SK-N-SH (cell line): ENCODE measurements around the gene IL16. TPM values are rescaled to one million over a fixed set of nuclear protein-coding genes. Genes with fewer than 3 reads are reported as not detected.

ENCODE experiments used
- CTCF ChIA-PET: fragments of 300-600, 350-600 bp; formaldehyde crosslinking; extraction: SDS; loops from one replicate; lab custom pipeline; 2021; lab: Yijun Ruan, JAX
- POLR2A ChIA-PET: fragments of 350-600 bp; sonication (Branson Sonifier 250); formaldehyde crosslinking; extraction: SDS; loops from one replicate; lab custom pipeline; 2020; ENCODE audit warnings: antibody characterized with exemption, inconsistent platforms; lab: Yijun Ruan, JAX
- DNase-seq: peaks from one replicate; pipeline ENCODE4 v3.0.0; 2012
- H2AFZ ChIP-seq: fragments of 200-600 bp; sonication (generic); 2 replicates; pipeline ENCODE4 v1.8.1; 2016; ENCODE audit warnings: antibody characterized with exemption, mild to moderate bottlenecking, low read depth
- H3F3A ChIP-seq: fragments of 200-600 bp; sonication (generic); replicated peaks from 2 replicates; pipeline ENCODE3; 2016; ENCODE audit warnings: antibody characterized with exemption, mild to moderate bottlenecking; ENCODE audit not compliant: insufficient read depth
- H3K27ac ChIP-seq, 2 experiments: fragments of 200-500 bp in 1 of 2; fragments of 200-600 bp in 1 of 2; sonication (Bioruptor generic) in 1 of 2; sonication (generic), shearing (Covaris generic) in 1 of 2; 2 replicates each; pipeline versions ENCODE4 v1.5.1 to v1.6.1; 2014 to 2016; ENCODE audit warnings: low read depth in 2 of 2, inconsistent platforms in 1 of 2, low read length in 1 of 2, mild to moderate bottlenecking in 1 of 2, mixed read lengths in 1 of 2
- H3K27me3 ChIP-seq: fragments of 200-600 bp; sonication (generic), shearing (Covaris generic); 2 replicates; pipeline ENCODE4 v1.6.1; 2016; ENCODE audit warnings: mixed run types; ENCODE audit not compliant: insufficient read depth
- H3K36me3 ChIP-seq, 2 experiments: fragments of 200-500 bp in 1 of 2; fragments of 200-600 bp in 1 of 2; sonication (Bioruptor generic) in 1 of 2; sonication (generic) in 1 of 2; replicated peaks in 1 of 2; 2 replicates each; pipeline versions ENCODE3 to v1.5.1; 2014 to 2016; ENCODE audit warnings: low read length in 1 of 2, mild to moderate bottlenecking in 1 of 2; ENCODE audit not compliant: insufficient read depth in 2 of 2, control insufficient read depth in 1 of 2
- H3K4me1 ChIP-seq, 2 experiments: fragments of 200-500 bp in 1 of 2; fragments of 200-600 bp in 1 of 2; sonication (Bioruptor generic) in 1 of 2; sonication (generic), shearing (Covaris generic) in 1 of 2; 2 replicates each; pipeline versions ENCODE4 v1.5.1 to v1.6.1; 2014 to 2016; ENCODE audit warnings: low read depth in 1 of 2, low read length in 1 of 2, mixed run types in 1 of 2; ENCODE audit not compliant: insufficient read depth in 2 of 2, control insufficient read depth in 1 of 2
- H3K4me2 ChIP-seq: fragments of 200-600 bp; sonication (generic), shearing (Covaris generic); 2 replicates; pipeline ENCODE4 v1.6.1; 2017; ENCODE audit warnings: mixed run types
- H3K4me3 ChIP-seq, 2 experiments: fragments of 200-500 bp in 1 of 2; fragments of 200-600 bp in 1 of 2; sonication (Bioruptor generic) in 1 of 2; sonication (generic), shearing (Covaris generic) in 1 of 2; 2 replicates each; pipeline versions ENCODE4 v1.5.1 to v1.8.1; 2014 to 2016; ENCODE audit warnings: low read depth in 2 of 2, inconsistent platforms in 1 of 2, low read length in 1 of 2, mild to moderate bottlenecking in 1 of 2, mixed read lengths in 1 of 2, moderate library complexity in 1 of 2
- H3K79me2 ChIP-seq: fragments of 200-600 bp; sonication (generic); 2 replicates; pipeline ENCODE4 v1.8.1; 2017; ENCODE audit warnings: mild to moderate bottlenecking; ENCODE audit not compliant: insufficient read depth
- H3K9ac ChIP-seq: fragments of 200-600 bp; sonication (generic); 2 replicates; pipeline ENCODE4 v1.6.1; 2017; ENCODE audit warnings: mixed run types
- H3K9me2 ChIP-seq: fragments of 200-600 bp; sonication (generic); 2 replicates; pipeline ENCODE4 v1.6.1; 2017; ENCODE audit warnings: mixed run types
- H3K9me3 ChIP-seq: fragments of 200-600 bp; sonication (generic); 2 replicates; pipeline ENCODE4 v1.6.1; 2017; ENCODE audit warnings: mixed run types, mild to moderate bottlenecking, moderate library complexity
- H4K20me1 ChIP-seq: fragments of 200-600 bp; sonication (generic); 2 replicates; pipeline ENCODE4 v1.6.1; 2017; ENCODE audit warnings: mild to moderate bottlenecking, mixed run types; ENCODE audit not compliant: insufficient read depth
- CHD2 ChIP-seq: fragments of 150-350 bp; IDR thresholded peaks from 2 replicates; pipeline ENCODE4 v1.6.1; 2018; ENCODE audit warnings: low read length; ENCODE audit not compliant: partially characterized antibody
- CTCF ChIP-seq: fragments of 200-600 bp; sonication (generic); IDR thresholded peaks from 2 replicates; pipeline ENCODE4 v1.6.1; 2017; ENCODE audit warnings: antibody characterized with exemption, mild to moderate bottlenecking, moderate library complexity
- FOSL2 ChIP-seq: IDR thresholded peaks from 2 replicates; pipeline ENCODE4 v1.4.0; 2012; ENCODE audit warnings: low read depth, mild to moderate bottlenecking, moderate library complexity, borderline replicate concordance
- FOXM1 ChIP-seq: IDR thresholded peaks from 2 replicates; pipeline ENCODE4 v1.4.0; 2012; ENCODE audit warnings: low read depth, mild to moderate bottlenecking
- GATA2 ChIP-seq: sonication (generic); formaldehyde crosslinking; IDR thresholded peaks from 2 replicates; pipeline ENCODE4 v1.5.0; 2020; ENCODE audit warnings: mild to moderate bottlenecking, missing genetic modification reagents
- JUND ChIP-seq: IDR thresholded peaks from 2 replicates; pipeline ENCODE4 v1.4.0; 2012
- MAX ChIP-seq: IDR thresholded peaks from 2 replicates; pipeline ENCODE4 v1.4.0; 2012; ENCODE audit warnings: low read depth
- MEF2A ChIP-seq: IDR thresholded peaks from 2 replicates; pipeline ENCODE4 v1.4.0; 2012; ENCODE audit warnings: low read depth, borderline replicate concordance
- MXI1 ChIP-seq: IDR thresholded peaks from 2 replicates; pipeline ENCODE4 v1.6.1; 2012; ENCODE audit warnings: mild to moderate bottlenecking, low read depth, low read length, improper control_type of control experiment
- NFIC ChIP-seq: IDR thresholded peaks from 2 replicates; pipeline ENCODE4 v1.4.0; 2012; ENCODE audit warnings: borderline replicate concordance
- NRF1 ChIP-seq: IDR thresholded peaks from 2 replicates; pipeline ENCODE4 v1.6.1; 2012; ENCODE audit warnings: low read depth, mild to moderate bottlenecking, low read length
- RAD21 ChIP-seq: IDR thresholded peaks from 2 replicates; pipeline ENCODE4 v1.6.1; 2012; ENCODE audit warnings: mild to moderate bottlenecking, low read length
- RFX5 ChIP-seq: IDR thresholded peaks from 2 replicates; pipeline ENCODE4 v1.6.1; 2012; ENCODE audit warnings: mild to moderate bottlenecking, improper control_type of control experiment, low read length
- RXRA ChIP-seq: IDR thresholded peaks from 2 replicates; pipeline ENCODE4 v1.4.0; 2012; ENCODE audit warnings: low read depth, mild to moderate bottlenecking, borderline replicate concordance
- SMC3 ChIP-seq: IDR thresholded peaks from 2 replicates; pipeline ENCODE4 v1.6.1; 2012; ENCODE audit warnings: low read depth, low read length, improper control_type of control experiment
- TAF1 ChIP-seq: IDR thresholded peaks from 2 replicates; pipeline ENCODE4 v1.6.1; 2012; ENCODE audit warnings: low read depth, mild to moderate bottlenecking, low read length, moderate library complexity, borderline replicate concordance
- USF1 ChIP-seq: IDR thresholded peaks from 2 replicates; pipeline ENCODE4 v1.4.0; 2012; ENCODE audit warnings: low read depth, borderline replicate concordance
- YY1 ChIP-seq: IDR thresholded peaks from 2 replicates; pipeline ENCODE4 v1.4.0; 2012; ENCODE audit warnings: low read depth, mild to moderate bottlenecking
- ZBTB33 ChIP-seq: IDR thresholded peaks from 2 replicates; pipeline ENCODE4 v1.4.0; 2012; ENCODE audit warnings: low read depth, borderline replicate concordance
- WGBS: methylation state at CpG from one replicate; pipeline ENCODE4 v1.1.6; 2017; ENCODE audit warnings: low lambda C conversion rate; 5-methylcytosine and 5-hydroxymethylcytosine counted together
- polyA plus RNA-seq, 3 experiments: library from polyadenylated mRNA; depleted of rRNA; stranded (reverse); fragments of >200 nt; gene quantifications; 2 replicates each; pipeline ENCODE4 v1.2.3, GENCODE V29; 2012

Gene IL16
- polyA plus RNA-seq, 1 of the 3 experiments (the other 2 are of a cell fraction) = not detected

- Histone ChIP-seq H3K4me3 (no peak overlapping the region), H3K27ac (no peak overlapping the region), H3K9me3 (no peaks in the 10 kb centered on the region), H3K4me2 (no peak overlapping the region), H3F3A (no peaks in the 10 kb centered on the region), H3K27me3 (peaks cover 12% of the 10 kb centered on the region; the same call in 1 of the 2 replicates), H3K9ac (no peak overlapping the region), H3K9me2 (no peaks in the 10 kb centered on the region), H3K36me3 (no peaks in the 10 kb centered on the region), H2AFZ (no peak overlapping the region), H4K20me1 (no peaks in the 10 kb centered on the region), H3K4me1 (no peaks in the 10 kb centered on the region), H3K79me2 (no peaks in the 10 kb centered on the region)
- no peak for TF ChIP-seq CHD2
- TF ChIP-seq NRF1 = no peak
- no peak for TF ChIP-seq NFIC
- no peak for TF ChIP-seq JUND
- no peak for TF ChIP-seq RAD21
- no peak for TF ChIP-seq MXI1
- TF ChIP-seq FOXM1 = no peak
- TF ChIP-seq MAX = no peak
- no peak for TF ChIP-seq RFX5
- no peak for TF ChIP-seq ZBTB33
- TF ChIP-seq FOSL2 = no peak
- TF ChIP-seq RXRA = no peak
- TF ChIP-seq TAF1 = no peak
- no peak for TF ChIP-seq GATA2 (CRISPR knock-in tag)
- no peak for TF ChIP-seq YY1
- TF ChIP-seq USF1 = no peak
- TF ChIP-seq SMC3 = no peak
- no peak for TF ChIP-seq MEF2A
- DNase-seq = no peak
- ChIA-PET POLR2A (no interaction called here), CTCF (interaction anchor here (0.6 to 5.0 kb wide), 7 partner anchors 8 to 154 kb away, joined by 3 to 33 read pairs (median 7); no protein-coding TSS in a partner anchor)
- WGBS = 3% methylated on average over 2 of the region's 2 CpGs
Observed at GRCh38 chr15:81257435-81257834, 60.8 kb downstream of the IL16 start.

GRCh38 chr15:81258455-81258854, 61.8 kb downstream of the IL16 start:
- Histone ChIP-seq H3K79me2 (no peaks in the 10 kb centered on the region), H3K4me3 (no peak overlapping the region), H3K9ac (no peak overlapping the region), H3K36me3 (no peaks in the 10 kb centered on the region), H3K9me3 (no peaks in the 10 kb centered on the region)
- no peak for DNase-seq
- TF ChIP-seq TAF1 = no peak
- TF ChIP-seq CTCF = no peak
- TF ChIP-seq, all 33 proteins: peak for 0
- Histone ChIP-seq H3K4me1 (no peaks in the 10 kb centered on the region), H3K27ac (no peak overlapping the region), H2AFZ (no peak overlapping the region), H4K20me1 (no peaks in the 10 kb centered on the region), H3K4me2 (no peak overlapping the region), H3K9me2 (no peaks in the 10 kb centered on the region), H3K27me3 (peaks cover 16% of the 10 kb centered on the region; the same call in 1 of the 2 replicates), H3F3A (no peaks in the 10 kb centered on the region)
- CTCF ChIA-PET = interaction anchor here (1.2 to 5.0 kb wide), 6 partner anchors 7 to 155 kb away, joined by 4 to 33 read pairs (median 16); no protein-coding TSS in a partner anchor
- POLR2A ChIA-PET = no interaction called here
- WGBS = 72% methylated on average over 8 of the region's 8 CpGs
